Choroid plexus epithelial cell (primary cell): ENCODE results near the gene NPAS4.
"Not testable (repeated sequence)": the region's sequence is repeated elsewhere in the genome, so short reads cannot be mapped to it uniquely, and the experiment has no call there.

Source experiments
- DNase-seq: peaks from one replicate; pipeline ENCODE4 v3.0.0-alpha.2; 2010; ENCODE audit warnings: low read depth
- H3K4me3 ChIP-seq: 2 replicates; pipeline ENCODE4 v1.5.1; 2011; ENCODE audit warnings: low read depth, mild to moderate bottlenecking, control low read depth, low read length, moderate library complexity
- TF ChIP-seq, protein P1 (sequence below): conservative IDR thresholded peaks from 2 replicates; pipeline ENCODE4 v1.5.1; 2011; ENCODE audit warnings: low read depth, mild to moderate bottlenecking, control low read depth, inconsistent platforms, low read length, moderate library complexity

NPAS4 gene

DNA sequence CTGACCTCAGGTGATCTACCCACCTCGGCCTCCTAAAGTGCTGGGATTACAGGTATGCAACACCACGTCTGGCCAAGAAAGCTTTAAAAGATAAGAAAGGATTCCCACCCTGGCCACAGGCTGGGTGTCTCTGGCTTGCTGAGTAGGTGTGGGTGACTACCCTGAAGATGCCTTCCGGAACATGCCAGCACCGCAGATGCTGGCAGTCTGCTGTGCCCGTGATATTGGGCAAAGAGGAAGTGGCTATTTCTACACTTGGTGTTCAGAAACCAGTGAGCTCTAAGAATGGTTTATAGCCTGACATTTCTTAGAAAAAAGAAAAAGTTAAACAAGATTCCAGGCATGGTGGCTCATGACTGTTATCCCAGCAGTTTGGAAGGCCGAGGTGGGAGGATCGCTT is 11.8 kb downstream of the NPAS4 start:
- DNase-seq, result no peak
- TF ChIP-seq, protein P1, sequence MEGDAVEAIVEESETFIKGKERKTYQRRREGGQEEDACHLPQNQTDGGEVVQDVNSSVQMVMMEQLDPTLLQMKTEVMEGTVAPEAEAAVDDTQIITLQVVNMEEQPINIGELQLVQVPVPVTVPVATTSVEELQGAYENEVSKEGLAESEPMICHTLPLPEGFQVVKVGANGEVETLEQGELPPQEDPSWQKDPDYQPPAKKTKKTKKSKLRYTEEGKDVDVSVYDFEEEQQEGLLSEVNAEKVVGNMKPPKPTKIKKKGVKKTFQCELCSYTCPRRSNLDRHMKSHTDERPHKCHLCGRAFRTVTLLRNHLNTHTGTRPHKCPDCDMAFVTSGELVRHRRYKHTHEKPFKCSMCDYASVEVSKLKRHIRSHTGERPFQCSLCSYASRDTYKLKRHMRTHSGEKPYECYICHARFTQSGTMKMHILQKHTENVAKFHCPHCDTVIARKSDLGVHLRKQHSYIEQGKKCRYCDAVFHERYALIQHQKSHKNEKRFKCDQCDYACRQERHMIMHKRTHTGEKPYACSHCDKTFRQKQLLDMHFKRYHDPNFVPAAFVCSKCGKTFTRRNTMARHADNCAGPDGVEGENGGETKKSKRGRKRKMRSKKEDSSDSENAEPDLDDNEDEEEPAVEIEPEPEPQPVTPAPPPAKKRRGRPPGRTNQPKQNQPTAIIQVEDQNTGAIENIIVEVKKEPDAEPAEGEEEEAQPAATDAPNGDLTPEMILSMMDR, result no peak
- no peak overlapping the region for H3K4me3 ChIP-seq

DNA sequence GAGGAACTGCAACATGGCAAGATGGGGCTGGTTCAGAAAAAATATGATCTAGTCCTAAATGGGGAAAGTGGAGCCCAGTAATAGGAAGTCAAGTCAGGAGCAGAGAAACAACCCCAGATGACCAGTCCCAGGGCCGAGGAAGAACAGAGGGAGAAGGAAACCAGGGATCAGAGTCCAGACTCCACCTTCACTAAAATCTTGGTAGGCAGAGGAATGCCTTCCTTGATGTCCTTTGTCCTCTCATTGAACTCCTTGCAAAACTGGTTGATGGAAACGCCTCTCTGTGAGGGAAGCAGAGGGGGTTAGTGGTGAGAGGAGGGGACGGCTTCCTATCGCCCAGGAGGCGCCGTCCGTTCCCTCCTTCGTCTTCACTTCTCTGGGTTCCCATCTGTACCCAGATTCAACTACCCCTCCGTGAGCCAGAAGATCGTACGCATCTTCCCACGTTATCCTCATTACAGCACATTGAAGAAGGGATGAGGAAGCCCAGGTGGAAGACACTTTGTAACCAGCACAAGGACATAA is 17.2 kb downstream of the NPAS4 start:
- DNase-seq, result no peak
- TF ChIP-seq, protein P1, result no peak
- H3K4me3 ChIP-seq, result peak overlapping the region; percentile 91

DNA sequence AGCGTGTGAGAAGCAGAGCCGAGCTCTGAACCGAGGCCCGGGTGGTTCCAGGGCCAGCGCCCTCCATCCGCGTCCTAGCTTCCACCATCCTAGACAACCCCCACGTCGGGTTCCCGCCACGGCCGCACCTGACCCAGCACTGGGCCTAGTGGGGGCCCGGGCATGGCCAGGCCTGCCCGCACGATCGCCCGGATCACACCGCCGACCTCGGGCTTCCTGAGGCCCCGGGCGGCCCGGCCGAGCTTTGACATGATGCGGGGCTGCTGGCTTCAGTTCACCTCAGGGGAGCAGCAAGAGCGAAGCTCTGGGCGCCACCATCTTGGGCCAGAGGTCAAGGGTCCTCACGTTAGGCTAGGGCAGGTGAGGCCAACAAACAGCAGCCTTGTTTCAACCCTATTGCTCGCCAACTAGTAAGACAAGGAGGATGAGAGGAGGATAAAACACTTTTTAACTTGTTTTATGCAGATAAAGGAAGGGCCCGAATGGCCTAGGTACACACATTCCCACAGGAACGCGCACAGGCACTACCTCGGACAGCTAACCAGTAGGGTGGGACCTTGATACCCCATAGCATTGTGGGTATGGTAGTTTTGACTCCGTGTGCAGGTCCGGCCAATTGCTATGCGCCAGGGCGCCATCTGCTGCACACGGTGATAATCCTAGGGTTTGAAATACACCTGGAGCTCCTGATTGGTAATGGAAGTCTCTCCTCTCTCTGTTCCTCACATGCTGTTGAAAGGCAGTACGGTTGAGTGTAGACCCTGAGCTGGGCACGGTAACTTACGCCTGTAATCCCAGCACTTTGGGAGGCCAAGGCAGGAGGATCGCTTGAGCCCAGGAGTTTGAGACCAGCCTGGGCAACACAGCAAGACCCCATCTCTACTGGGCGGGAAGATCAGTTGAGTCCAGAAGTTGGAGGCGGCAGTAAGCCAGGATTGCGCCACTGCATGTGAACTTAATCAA is 17.9 kb downstream of the NPAS4 start, which contains the start of gene MRPL11:
Gene MRPL11, minus strand, starts transcription at position 345 of the 963 bp plus-strand sequence. Its CDS starts 94 bp downstream, at position 251.
- DNase-seq, result peak; percentile 97
- TF ChIP-seq, protein P1, result peak; percentile 76
- peak within 1 kb of the TSS; percentile 91 for H3K4me3 ChIP-seq

DNA sequence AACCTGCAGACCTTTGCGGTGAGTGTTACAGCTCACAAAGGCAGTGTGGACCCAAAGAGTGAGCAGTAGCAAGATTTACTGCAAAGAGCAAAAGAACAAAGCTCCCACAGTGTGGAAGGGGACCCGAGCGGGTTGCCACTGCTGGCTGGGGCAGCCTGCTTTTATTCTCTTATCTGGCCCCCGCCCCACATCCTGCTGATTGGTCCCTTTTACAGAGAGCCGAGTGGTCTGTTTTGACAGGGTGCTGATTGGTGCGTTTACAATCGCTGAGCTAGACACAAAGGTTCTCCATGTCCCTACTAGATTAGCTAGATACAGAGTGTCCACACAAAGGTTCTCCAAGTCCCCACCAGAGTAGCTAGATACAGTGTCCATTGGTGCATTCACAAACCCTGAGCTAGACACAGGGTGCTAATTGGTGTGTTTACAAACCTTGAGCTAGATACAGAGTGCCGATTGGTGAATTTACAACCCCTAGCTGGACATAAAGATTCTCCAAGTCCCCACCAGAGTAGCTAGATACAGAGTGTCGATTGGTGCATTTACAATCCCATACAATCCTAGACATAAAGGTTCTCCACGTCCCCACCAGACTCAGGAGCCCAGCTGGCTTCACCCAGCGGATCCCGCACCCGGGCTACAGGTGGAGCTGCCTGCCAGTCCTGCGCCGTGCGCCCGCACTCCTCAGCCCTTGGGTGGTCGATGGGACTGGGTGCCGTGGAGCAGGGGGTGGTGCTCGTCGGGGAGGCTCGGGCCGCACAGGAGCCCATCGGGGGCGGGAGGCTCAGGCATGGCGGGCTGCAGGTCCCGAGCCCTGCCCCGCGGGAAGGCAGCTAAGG is 19.5 kb downstream of the NPAS4 start:
- not testable (repeated sequence) for DNase-seq, H3K4me3 ChIP-seq

DNA sequence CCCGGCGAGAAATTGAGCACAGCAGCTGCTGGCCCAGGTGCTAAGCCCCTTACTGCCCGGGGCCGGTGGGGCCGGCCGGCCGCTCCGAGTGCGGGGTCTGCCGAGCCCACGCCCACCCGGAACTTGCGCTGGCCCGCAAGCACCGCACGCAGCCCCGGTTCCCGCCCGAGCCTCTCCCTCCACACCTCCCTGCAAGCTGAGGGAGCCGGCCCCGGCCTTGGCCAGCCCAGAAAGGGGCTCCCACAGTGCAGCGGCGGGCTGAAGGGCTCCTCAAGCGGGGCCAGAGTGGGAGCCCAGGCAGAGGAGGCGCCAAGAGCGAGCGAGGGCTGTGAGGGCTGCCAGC is 20.1 kb downstream of the NPAS4 start:
- DNase-seq, H3K4me3 ChIP-seq: not testable (repeated sequence)

DNA sequence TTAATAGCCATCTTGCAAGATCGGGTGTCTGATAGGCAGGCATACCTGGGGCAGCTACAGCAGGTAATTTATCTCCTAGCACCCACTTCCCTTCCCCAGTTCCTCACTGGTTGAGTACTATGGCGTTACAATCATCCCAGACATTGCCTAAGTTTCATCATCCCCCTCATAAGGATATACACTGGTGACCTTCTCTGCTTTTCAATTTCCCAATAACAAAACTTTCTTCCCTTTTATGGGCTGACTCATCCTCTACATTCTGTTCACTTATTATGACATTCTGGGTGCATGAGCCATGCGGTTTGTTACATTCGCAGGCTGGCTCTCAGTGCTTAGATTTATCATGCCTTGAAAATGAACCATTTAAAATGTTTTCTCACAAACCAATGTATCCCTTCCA is 22.8 kb downstream of the NPAS4 start:
- TF ChIP-seq, protein P1, result no peak
- DNase-seq, result peak; percentile 84

DNA sequence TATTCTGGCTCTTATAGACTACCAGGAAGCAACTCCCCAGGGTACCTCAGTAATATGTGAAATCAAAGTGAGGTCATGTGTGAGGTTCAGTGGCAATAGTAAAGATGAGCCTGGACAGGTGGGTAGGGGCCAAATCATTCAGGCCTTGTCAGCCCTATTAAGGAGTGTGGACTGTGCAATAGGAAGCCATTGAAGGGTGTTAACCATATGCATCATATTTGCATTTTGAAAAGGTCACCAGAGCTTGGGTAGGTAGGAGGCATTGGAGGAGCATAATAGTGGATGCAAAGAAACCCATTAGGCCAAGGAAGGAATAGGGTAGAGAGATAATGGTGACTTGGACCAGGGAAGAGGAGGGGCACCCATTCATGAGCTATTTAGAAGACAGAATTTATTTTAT is 26.2 kb downstream of the NPAS4 start:
- TF ChIP-seq, protein P1, result no peak
- DNase-seq, result no peak

More for the DNA sequence above, 22.8 kb downstream of the NPAS4 start:
- H3K4me3 ChIP-seq, result no peak overlapping the region

More for the DNA sequence above, 26.2 kb downstream of the NPAS4 start:
- H3K4me3 ChIP-seq, result no peak overlapping the region
